CMK (cell line): Measurements from ENCODE around the gene TMSB15C.

Experiments used
- DNase-seq: peaks from one replicate; pipeline ENCODE4 v3.0.0-alpha.2; 2010; ENCODE audit warnings: low read depth

The TMSB15C gene

GRCh38 chrX:104045642-104046041 lies 30.4 kb downstream of the TMSB15C start:
- no peak for DNase-seq

- no peak for DNase-seq
These were observed 35.0 kb downstream of the TMSB15C start for GRCh38 chrX:104041003-104041402.

- DNase-seq = no peak
These were observed 36.1 kb downstream of the TMSB15C start, which contains the start of gene H2BW2 for GRCh38 chrX:104039689-104040505. H2BW2 (plus strand) TSS chrX:104039956; CDS start chrX:104039995, 39 bp downstream.
